ENCODE data around the gene C8A. TPM values are rescaled to one million over a fixed set of nuclear protein-coding genes. Genes with fewer than 3 reads are reported as not detected.

The C8A gene
- total and polyA plus RNA-seq, 2 of the 13 experiments (the other 11 are each of a cell fraction or from before 2014, with no cell fraction given) = 10.5 to 15.0 TPM

DNA sequence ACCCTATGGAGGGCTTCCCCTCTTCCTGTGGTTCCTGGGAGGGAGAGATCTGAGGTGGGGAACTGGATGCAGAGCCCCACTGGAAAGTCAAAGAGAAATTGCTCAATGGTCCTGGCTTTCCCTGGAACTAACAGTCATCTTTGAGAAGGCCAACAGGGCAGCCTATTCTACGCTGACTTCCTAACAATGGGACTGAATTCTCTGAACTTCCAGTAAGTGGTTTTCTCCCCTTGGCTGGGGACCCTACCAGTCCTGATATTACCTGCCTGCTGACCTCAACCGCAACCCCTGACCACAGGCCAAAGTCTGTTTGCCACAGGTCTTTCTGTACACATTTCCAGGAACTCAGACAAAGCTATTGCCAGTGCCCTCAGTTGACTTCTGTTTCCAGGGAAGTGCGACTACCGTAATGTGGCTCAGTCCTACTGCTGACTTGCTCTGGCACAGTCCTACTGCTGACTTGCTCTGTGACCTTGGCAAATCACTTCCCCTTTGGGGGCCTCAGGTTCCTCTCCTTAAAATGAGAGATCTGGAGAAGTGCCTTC is 55.9 kb downstream of the C8A start (continued):
- TF ChIP-seq, protein P1, sequence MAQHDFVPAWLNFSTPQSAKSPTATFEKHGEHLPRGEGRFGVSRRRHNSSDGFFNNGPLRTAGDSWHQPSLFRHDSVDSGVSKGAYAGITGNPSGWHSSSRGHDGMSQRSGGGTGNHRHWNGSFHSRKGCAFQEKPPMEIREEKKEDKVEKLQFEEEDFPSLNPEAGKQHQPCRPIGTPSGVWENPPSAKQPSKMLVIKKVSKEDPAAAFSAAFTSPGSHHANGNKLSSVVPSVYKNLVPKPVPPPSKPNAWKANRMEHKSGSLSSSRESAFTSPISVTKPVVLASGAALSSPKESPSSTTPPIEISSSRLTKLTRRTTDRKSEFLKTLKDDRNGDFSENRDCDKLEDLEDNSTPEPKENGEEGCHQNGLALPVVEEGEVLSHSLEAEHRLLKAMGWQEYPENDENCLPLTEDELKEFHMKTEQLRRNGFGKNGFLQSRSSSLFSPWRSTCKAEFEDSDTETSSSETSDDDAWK (CRISPR knock-in tag; IDR thresholded peaks at IDR 0.05) = no peak
- TF ChIP-seq TRIM24 (CRISPR knock-in tag; IDR thresholded peaks at IDR 0.05) (peak; percentile 75), ZNF263 (CRISPR knock-in tag; IDR thresholded peaks at IDR 0.05) (0 out of 2 replicates have a peak, but pooled peaks have one; percentile 27), JUNB (CRISPR knock-in tag; IDR thresholded peaks at IDR 0.05; ENCODE audit: borderline replicate concordance) (peak; percentile 37; the same call in 1 of the 2 replicates), ZEB1 (IDR thresholded peaks at IDR 0.05; ENCODE audit: insufficient replicate concordance, low read depth) (peak; percentile 97), ATF1 (CRISPR knock-in tag; IDR thresholded peaks at IDR 0.05) (peak; percentile 74), RXRB (CRISPR knock-in tag; IDR thresholded peaks at IDR 0.05; ENCODE audit: borderline replicate concordance) (peak; percentile 100), ZFP36 (IDR thresholded peaks at IDR 0.05; ENCODE audit: borderline replicate concordance, low read depth, low read length, partially characterized antibody) (no peak), ZNF10 (CRISPR knock-in tag; IDR thresholded peaks at IDR 0.05; ENCODE audit: borderline replicate concordance, low read depth) (no peak), RCOR2 (CRISPR knock-in tag; IDR thresholded peaks at IDR 0.05) (peak; percentile 90), ZZZ3 (CRISPR knock-in tag; IDR thresholded peaks at IDR 0.05; ENCODE audit: borderline replicate concordance) (no peak), ZNF234 (CRISPR knock-in tag; conservative IDR thresholded peaks at IDR 0.05) (no peak), ZNF724P (CRISPR knock-in tag; IDR thresholded peaks at IDR 0.05; ENCODE audit: borderline replicate concordance) (peak; percentile 78; the same call in 1 of the 2 replicates), TEAD2 (CRISPR knock-in tag; IDR thresholded peaks at IDR 0.05) (no peak), STAG1 (CRISPR knock-in tag; IDR thresholded peaks at IDR 0.05) (peak; percentile 44), DR1 (CRISPR knock-in tag; IDR thresholded peaks at IDR 0.05) (no peak), ZNF782 (CRISPR knock-in tag; IDR thresholded peaks at IDR 0.05; ENCODE audit: borderline replicate concordance) (peak; percentile 25; the same call in 1 of the 2 replicates), NFE2 (CRISPR knock-in tag; IDR thresholded peaks at IDR 0.05) (no peak), RELA (CRISPR knock-in tag; IDR thresholded peaks at IDR 0.05) (no peak), SIX1 (CRISPR knock-in tag; IDR thresholded peaks at IDR 0.05; ENCODE audit: borderline replicate concordance) (peak; percentile 61; the same call in 1 of the 2 replicates), HES4 (CRISPR knock-in tag; IDR thresholded peaks at IDR 0.05; ENCODE audit: borderline replicate concordance) (no peak)
- TF ChIP-seq, protein P2, sequence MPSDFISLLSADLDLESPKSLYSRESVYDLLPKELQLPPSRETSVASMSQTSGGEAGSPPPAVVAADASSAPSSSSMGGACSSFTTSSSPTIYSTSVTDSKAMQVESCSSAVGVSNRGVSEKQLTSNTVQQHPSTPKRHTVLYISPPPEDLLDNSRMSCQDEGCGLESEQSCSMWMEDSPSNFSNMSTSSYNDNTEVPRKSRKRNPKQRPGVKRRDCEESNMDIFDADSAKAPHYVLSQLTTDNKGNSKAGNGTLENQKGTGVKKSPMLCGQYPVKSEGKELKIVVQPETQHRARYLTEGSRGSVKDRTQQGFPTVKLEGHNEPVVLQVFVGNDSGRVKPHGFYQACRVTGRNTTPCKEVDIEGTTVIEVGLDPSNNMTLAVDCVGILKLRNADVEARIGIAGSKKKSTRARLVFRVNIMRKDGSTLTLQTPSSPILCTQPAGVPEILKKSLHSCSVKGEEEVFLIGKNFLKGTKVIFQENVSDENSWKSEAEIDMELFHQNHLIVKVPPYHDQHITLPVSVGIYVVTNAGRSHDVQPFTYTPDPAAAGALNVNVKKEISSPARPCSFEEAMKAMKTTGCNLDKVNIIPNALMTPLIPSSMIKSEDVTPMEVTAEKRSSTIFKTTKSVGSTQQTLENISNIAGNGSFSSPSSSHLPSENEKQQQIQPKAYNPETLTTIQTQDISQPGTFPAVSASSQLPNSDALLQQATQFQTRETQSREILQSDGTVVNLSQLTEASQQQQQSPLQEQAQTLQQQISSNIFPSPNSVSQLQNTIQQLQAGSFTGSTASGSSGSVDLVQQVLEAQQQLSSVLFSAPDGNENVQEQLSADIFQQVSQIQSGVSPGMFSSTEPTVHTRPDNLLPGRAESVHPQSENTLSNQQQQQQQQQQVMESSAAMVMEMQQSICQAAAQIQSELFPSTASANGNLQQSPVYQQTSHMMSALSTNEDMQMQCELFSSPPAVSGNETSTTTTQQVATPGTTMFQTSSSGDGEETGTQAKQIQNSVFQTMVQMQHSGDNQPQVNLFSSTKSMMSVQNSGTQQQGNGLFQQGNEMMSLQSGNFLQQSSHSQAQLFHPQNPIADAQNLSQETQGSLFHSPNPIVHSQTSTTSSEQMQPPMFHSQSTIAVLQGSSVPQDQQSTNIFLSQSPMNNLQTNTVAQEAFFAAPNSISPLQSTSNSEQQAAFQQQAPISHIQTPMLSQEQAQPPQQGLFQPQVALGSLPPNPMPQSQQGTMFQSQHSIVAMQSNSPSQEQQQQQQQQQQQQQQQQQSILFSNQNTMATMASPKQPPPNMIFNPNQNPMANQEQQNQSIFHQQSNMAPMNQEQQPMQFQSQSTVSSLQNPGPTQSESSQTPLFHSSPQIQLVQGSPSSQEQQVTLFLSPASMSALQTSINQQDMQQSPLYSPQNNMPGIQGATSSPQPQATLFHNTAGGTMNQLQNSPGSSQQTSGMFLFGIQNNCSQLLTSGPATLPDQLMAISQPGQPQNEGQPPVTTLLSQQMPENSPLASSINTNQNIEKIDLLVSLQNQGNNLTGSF (CRISPR knock-in tag; IDR thresholded peaks at IDR 0.05) = 0 out of 2 replicates have a peak, but pooled peaks have one; percentile 67
- TF ChIP-seq, protein P3, sequence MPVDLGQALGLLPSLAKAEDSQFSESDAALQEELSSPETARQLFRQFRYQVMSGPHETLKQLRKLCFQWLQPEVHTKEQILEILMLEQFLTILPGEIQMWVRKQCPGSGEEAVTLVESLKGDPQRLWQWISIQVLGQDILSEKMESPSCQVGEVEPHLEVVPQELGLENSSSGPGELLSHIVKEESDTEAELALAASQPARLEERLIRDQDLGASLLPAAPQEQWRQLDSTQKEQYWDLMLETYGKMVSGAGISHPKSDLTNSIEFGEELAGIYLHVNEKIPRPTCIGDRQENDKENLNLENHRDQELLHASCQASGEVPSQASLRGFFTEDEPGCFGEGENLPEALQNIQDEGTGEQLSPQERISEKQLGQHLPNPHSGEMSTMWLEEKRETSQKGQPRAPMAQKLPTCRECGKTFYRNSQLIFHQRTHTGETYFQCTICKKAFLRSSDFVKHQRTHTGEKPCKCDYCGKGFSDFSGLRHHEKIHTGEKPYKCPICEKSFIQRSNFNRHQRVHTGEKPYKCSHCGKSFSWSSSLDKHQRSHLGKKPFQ (CRISPR knock-in tag; IDR thresholded peaks at IDR 0.05; ENCODE audit: insufficient replicate concordance) = no peak

Data from HepG2 (cell line).